Skeletal muscle tissue (tissue), 4 donors: ENCODE results near the gene DAPK1. TPM values are rescaled to one million over a fixed set of nuclear protein-coding genes. Genes with fewer than 3 reads are reported as not detected.

Source experiments
- H3K27ac ChIP-seq: one replicate; pipeline ENCODE4 v1.7.0; 2013; ENCODE audit warnings: mild to moderate bottlenecking, low read depth, low read length, inconsistent platforms
- H3K27me3 ChIP-seq, 3 donors: one replicate each; pipeline ENCODE4 v1.7.0; 2013; ENCODE audit warnings: low read length in 3 of 3; ENCODE audit not compliant: control insufficient read depth in 3 of 3, insufficient read depth in 3 of 3
- H3K36me3 ChIP-seq, 3 donors: one replicate each; pipeline ENCODE4 v1.7.0; 2013; ENCODE audit warnings: low read length in 3 of 3; ENCODE audit not compliant: control insufficient read depth in 3 of 3, insufficient read depth in 3 of 3
- H3K4me1 ChIP-seq, 3 donors: one replicate each; pipeline ENCODE4 v1.7.0; 2013; ENCODE audit warnings: low read length in 3 of 3, mild to moderate bottlenecking in 3 of 3; ENCODE audit not compliant: control insufficient read depth in 3 of 3, insufficient read depth in 3 of 3
- H3K4me3 ChIP-seq, 3 donors: one replicate each; pipeline ENCODE4 v1.7.0; 2013; ENCODE audit warnings: low read length in 3 of 3
- H3K9ac ChIP-seq, 3 donors: one replicate each; pipeline ENCODE4 v1.7.0; 2013; ENCODE audit warnings: low read length in 3 of 3, mild to moderate bottlenecking in 3 of 3, moderate library complexity in 2 of 3, low read depth in 1 of 3
- H3K9me3 ChIP-seq, 3 donors: one replicate each; pipeline ENCODE4 v1.7.0; 2013; ENCODE audit warnings: low read length in 3 of 3; ENCODE audit not compliant: control insufficient read depth in 3 of 3
- total RNA-seq: library from RNA; depleted of rRNA; stranded (reverse); fragments of >200 nt; gene quantifications from one replicate; pipeline ENCODE4 v1.2.3, GENCODE V29; 2014
- donor health status: Osteomylitis.

Gene DAPK1
- total RNA-seq, 1 donor from 2014 or later, result 18.8 TPM

GRCh38 chr9:87674565-87675299 lies 177.1 kb downstream of the DAPK1 start:
- Histone ChIP-seq H3K36me3 (peaks cover 0 to 6% (median 0%) of the 10 kb centered on the region in 3 donors), H3K4me3 (no peak overlapping the region), H3K27ac (no peak overlapping the region), H3K9me3 (no peaks in the 10 kb centered on the region), H3K4me1 (peaks cover 0 to 4% (median 0%) of the 10 kb centered on the region in 3 donors), H3K27me3 (no peaks in the 10 kb centered on the region), H3K9ac (no peak overlapping the region)

- Histone ChIP-seq H3K4me1 (peaks cover 0 to 4% (median 0%) of the 10 kb centered on the region in 3 donors), H3K36me3 (peaks cover 0 to 6% (median 0%) of the 10 kb centered on the region in 3 donors), H3K9ac (no peak overlapping the region), H3K4me3 (no peak overlapping the region), H3K9me3 (no peaks in the 10 kb centered on the region), H3K27me3 (no peaks in the 10 kb centered on the region), H3K27ac (no peak overlapping the region)
Observed at GRCh38 chr9:87675906-87676515, 178.3 kb downstream of the DAPK1 start.

- Histone ChIP-seq H3K4me3 (no peak overlapping the region), H3K27me3 (no peaks in the 10 kb centered on the region), H3K4me1 (peaks cover 0 to 4% (median 0%) of the 10 kb centered on the region in 3 donors), H3K9ac (no peak overlapping the region), H3K36me3 (peaks cover 5 to 12% (median 8%) of the 10 kb centered on the region in 3 donors), H3K27ac (no peak overlapping the region), H3K9me3 (no peaks in the 10 kb centered on the region)
Observed at GRCh38 chr9:87676976-87677775, 179.5 kb downstream of the DAPK1 start.

- no peak overlapping the region for H3K9ac ChIP-seq
- H3K9me3 ChIP-seq, result no peaks in the 10 kb centered on the region
- no peaks in the 10 kb centered on the region for H3K27me3 ChIP-seq
- H3K36me3 ChIP-seq, result peaks cover 5 to 11% (median 10%) of the 10 kb centered on the region in 3 donors
- H3K27ac ChIP-seq, result no peak overlapping the region
- H3K4me3 ChIP-seq, result no peak overlapping the region
- peaks cover 0 to 4% (median 0%) of the 10 kb centered on the region in 3 donors for H3K4me1 ChIP-seq
Observed at GRCh38 chr9:87677776-87678587, 180.3 kb downstream of the DAPK1 start.

- Histone ChIP-seq H3K9me3 (no peaks in the 10 kb centered on the region), H3K4me1 (peaks cover 0 to 4% (median 0%) of the 10 kb centered on the region in 3 donors), H3K36me3 (peaks cover 5 to 11% (median 10%) of the 10 kb centered on the region in 3 donors), H3K4me3 (no peak overlapping the region), H3K27me3 (no peaks in the 10 kb centered on the region), H3K27ac (no peak overlapping the region), H3K9ac (no peak overlapping the region)
Observed at GRCh38 chr9:87678650-87679355, 181.1 kb downstream of the DAPK1 start.

- Histone ChIP-seq H3K4me1 (peaks cover 3 to 12% (median 4%) of the 10 kb centered on the region in 3 donors), H3K27ac (no peak overlapping the region), H3K36me3 (peaks cover 5 to 11% (median 10%) of the 10 kb centered on the region in 3 donors), H3K9me3 (no peaks in the 10 kb centered on the region), H3K9ac (no peak overlapping the region), H3K27me3 (no peaks in the 10 kb centered on the region), H3K4me3 (no peak overlapping the region)
Observed at GRCh38 chr9:87681271-87682061, 183.8 kb downstream of the DAPK1 start.

GRCh38 chr9:87682085-87682484 lies 184.4 kb downstream of the DAPK1 start:
- H3K4me3 ChIP-seq, result no peak overlapping the region
- H3K36me3 ChIP-seq, result peaks cover 5 to 11% (median 10%) of the 10 kb centered on the region in 3 donors
- H3K9me3 ChIP-seq, result no peaks in the 10 kb centered on the region
- no peak overlapping the region for H3K9ac ChIP-seq
- no peaks in the 10 kb centered on the region for H3K27me3 ChIP-seq
- no peak overlapping the region for H3K27ac ChIP-seq
- peaks cover 3 to 14% (median 4%) of the 10 kb centered on the region in 3 donors for H3K4me1 ChIP-seq

- Histone ChIP-seq H3K4me3 (no peak overlapping the region), H3K27ac (no peak overlapping the region), H3K9ac (no peak overlapping the region), H3K9me3 (no peaks in the 10 kb centered on the region), H3K4me1 (peaks cover 0 to 14% (median 3%) of the 10 kb centered on the region in 3 donors), H3K27me3 (no peaks in the 10 kb centered on the region), H3K36me3 (peaks cover 5 to 11% (median 10%) of the 10 kb centered on the region in 3 donors)
Observed at GRCh38 chr9:87682618-87683017, 185.0 kb downstream of the DAPK1 start.
